ENCODE measurements around the gene CTSZ. TPM values are rescaled to one million over a fixed set of nuclear protein-coding genes. Genes with fewer than 3 reads are reported as not detected.

Gene CTSZ
- total and polyA plus RNA-seq, 2 experiments from 2014 or later, result 0.58 to 41.4 TPM

GRCh38 chr20:59017493-59018231 lies 10.6 kb upstream of the CTSZ start:
- H3K4me1 Mint-ChIP-seq, result peaks cover 10% of the 10 kb centered on the region; the same call in 2 of the 3 replicates
- Histone ChIP-seq H3K4me2 (no peak overlapping the region), H3K27ac (ENCODE audit: low read depth) (no peak overlapping the region), H3K4me1 (ENCODE audit: insufficient read depth) (no peaks in the 10 kb centered on the region), H3F3A (replicated peaks; ENCODE audit: low read depth) (no peaks in the 10 kb centered on the region), H3K79me2 (replicated peaks; ENCODE audit: insufficient read depth) (no peaks in the 10 kb centered on the region), H3K27me3 (ENCODE audit: insufficient read depth) (no peaks in the 10 kb centered on the region), H3K9me2 (ENCODE audit: insufficient read depth) (no peaks in the 10 kb centered on the region), H3K4me3 (no peak overlapping the region), H3K36me3 (ENCODE audit: insufficient read depth) (no peaks in the 10 kb centered on the region), H4K20me1 (replicated peaks; ENCODE audit: insufficient read depth) (no peaks in the 10 kb centered on the region), H2AFZ (no peak overlapping the region)
- H3K9me3 Mint-ChIP-seq, result no peaks in the 10 kb centered on the region
- H3K36me3 Mint-ChIP-seq (ENCODE audit: low read depth), result peaks cover 5% of the 10 kb centered on the region
- TF ChIP-seq POLR2AphosphoS5 (IDR thresholded peaks at IDR 0.05; ENCODE audit: low read depth) (no peak), NANOG (IDR thresholded peaks at IDR 0.05; ENCODE audit: borderline replicate concordance) (no peak), ZNF114 (CRISPR knock-in tag; IDR thresholded peaks at IDR 0.05) (no peak), CREB1 (CRISPR knock-in tag; IDR thresholded peaks at IDR 0.05; ENCODE audit: low read depth) (no peak), ZNF331 (CRISPR knock-in tag; IDR thresholded peaks at IDR 0.05; ENCODE audit: low read depth) (no peak), JUNB (IDR thresholded peaks at IDR 0.05; ENCODE audit: unreplicated experiment) (no peak), EZH2 (IDR thresholded peaks at IDR 0.05; ENCODE audit: low read depth, unreplicated experiment) (no peak), EZH2phosphoT487 (IDR thresholded peaks at IDR 0.05; ENCODE audit: unreplicated experiment) (no peak), ZNF462 (CRISPR knock-in tag; IDR thresholded peaks at IDR 0.05) (no peak), STAT1 (IDR thresholded peaks at IDR 0.05; ENCODE audit: unreplicated experiment) (no peak)
- TF ChIP-seq, protein P1, sequence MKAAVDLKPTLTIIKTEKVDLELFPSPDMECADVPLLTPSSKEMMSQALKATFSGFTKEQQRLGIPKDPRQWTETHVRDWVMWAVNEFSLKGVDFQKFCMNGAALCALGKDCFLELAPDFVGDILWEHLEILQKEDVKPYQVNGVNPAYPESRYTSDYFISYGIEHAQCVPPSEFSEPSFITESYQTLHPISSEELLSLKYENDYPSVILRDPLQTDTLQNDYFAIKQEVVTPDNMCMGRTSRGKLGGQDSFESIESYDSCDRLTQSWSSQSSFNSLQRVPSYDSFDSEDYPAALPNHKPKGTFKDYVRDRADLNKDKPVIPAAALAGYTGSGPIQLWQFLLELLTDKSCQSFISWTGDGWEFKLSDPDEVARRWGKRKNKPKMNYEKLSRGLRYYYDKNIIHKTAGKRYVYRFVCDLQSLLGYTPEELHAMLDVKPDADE (IDR thresholded peaks at IDR 0.05), result no peak
- TF ChIP-seq, protein P2, sequence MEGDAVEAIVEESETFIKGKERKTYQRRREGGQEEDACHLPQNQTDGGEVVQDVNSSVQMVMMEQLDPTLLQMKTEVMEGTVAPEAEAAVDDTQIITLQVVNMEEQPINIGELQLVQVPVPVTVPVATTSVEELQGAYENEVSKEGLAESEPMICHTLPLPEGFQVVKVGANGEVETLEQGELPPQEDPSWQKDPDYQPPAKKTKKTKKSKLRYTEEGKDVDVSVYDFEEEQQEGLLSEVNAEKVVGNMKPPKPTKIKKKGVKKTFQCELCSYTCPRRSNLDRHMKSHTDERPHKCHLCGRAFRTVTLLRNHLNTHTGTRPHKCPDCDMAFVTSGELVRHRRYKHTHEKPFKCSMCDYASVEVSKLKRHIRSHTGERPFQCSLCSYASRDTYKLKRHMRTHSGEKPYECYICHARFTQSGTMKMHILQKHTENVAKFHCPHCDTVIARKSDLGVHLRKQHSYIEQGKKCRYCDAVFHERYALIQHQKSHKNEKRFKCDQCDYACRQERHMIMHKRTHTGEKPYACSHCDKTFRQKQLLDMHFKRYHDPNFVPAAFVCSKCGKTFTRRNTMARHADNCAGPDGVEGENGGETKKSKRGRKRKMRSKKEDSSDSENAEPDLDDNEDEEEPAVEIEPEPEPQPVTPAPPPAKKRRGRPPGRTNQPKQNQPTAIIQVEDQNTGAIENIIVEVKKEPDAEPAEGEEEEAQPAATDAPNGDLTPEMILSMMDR (conservative IDR thresholded peaks at IDR 0.05; ENCODE audit: low read depth in 2 of 2), result no peak
- TF ChIP-seq, protein P3, sequence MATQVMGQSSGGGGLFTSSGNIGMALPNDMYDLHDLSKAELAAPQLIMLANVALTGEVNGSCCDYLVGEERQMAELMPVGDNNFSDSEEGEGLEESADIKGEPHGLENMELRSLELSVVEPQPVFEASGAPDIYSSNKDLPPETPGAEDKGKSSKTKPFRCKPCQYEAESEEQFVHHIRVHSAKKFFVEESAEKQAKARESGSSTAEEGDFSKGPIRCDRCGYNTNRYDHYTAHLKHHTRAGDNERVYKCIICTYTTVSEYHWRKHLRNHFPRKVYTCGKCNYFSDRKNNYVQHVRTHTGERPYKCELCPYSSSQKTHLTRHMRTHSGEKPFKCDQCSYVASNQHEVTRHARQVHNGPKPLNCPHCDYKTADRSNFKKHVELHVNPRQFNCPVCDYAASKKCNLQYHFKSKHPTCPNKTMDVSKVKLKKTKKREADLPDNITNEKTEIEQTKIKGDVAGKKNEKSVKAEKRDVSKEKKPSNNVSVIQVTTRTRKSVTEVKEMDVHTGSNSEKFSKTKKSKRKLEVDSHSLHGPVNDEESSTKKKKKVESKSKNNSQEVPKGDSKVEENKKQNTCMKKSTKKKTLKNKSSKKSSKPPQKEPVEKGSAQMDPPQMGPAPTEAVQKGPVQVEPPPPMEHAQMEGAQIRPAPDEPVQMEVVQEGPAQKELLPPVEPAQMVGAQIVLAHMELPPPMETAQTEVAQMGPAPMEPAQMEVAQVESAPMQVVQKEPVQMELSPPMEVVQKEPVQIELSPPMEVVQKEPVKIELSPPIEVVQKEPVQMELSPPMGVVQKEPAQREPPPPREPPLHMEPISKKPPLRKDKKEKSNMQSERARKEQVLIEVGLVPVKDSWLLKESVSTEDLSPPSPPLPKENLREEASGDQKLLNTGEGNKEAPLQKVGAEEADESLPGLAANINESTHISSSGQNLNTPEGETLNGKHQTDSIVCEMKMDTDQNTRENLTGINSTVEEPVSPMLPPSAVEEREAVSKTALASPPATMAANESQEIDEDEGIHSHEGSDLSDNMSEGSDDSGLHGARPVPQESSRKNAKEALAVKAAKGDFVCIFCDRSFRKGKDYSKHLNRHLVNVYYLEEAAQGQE (IDR thresholded peaks at IDR 0.05; ENCODE audit: unreplicated experiment), result no peak
- ATAC-seq, result no peak
- H3K27me3 Mint-ChIP-seq (ENCODE audit: insufficient read depth, low read depth, poor library complexity), result peaks cover 12% of the 10 kb centered on the region
- H3K4me3 Mint-ChIP-seq, result no peak overlapping the region
- H3K27ac Mint-ChIP-seq, result no peak overlapping the region
- DNase-seq (ENCODE audit: low spot score), result no peak
